Mononuclear cell (primary cell): ENCODE results near the gene LRP1B. TPM values are rescaled to one million over a fixed set of nuclear protein-coding genes. Genes with fewer than 3 reads are reported as not detected.

Experiments used
- H3K27me3 ChIP-seq: 2 replicates; pipeline ENCODE4 v1.6.0; 2011; ENCODE audit warnings: low read length, control low read depth; ENCODE audit not compliant: insufficient read depth
- H3K4me1 ChIP-seq: 2 replicates; pipeline ENCODE4 v1.5.1; 2011; ENCODE audit warnings: mild to moderate bottlenecking, low read length, control low read depth; ENCODE audit not compliant: insufficient read depth
- H3K4me3 ChIP-seq: 2 replicates; pipeline ENCODE4 v1.5.1; 2011; ENCODE audit warnings: mild to moderate bottlenecking, low read length, moderate library complexity
- H3K9me3 ChIP-seq: 2 replicates; pipeline ENCODE4 v1.5.1; 2011; ENCODE audit warnings: low read depth, mild to moderate bottlenecking, control low read depth, low read length
- total RNA-seq: library from RNA; depleted of rRNA; stranded (reverse); fragments of >200 nt; gene quantifications from one replicate; pipeline ENCODE4 v1.2.3, GENCODE V29; 2012

LRP1B gene
- total RNA-seq, 1 donor = under 0.01 TPM

- Histone ChIP-seq H3K4me3 (no peak overlapping the region), H3K9me3 (peaks cover 6% of the 10 kb centered on the region), H3K4me1 (no peaks in the 10 kb centered on the region), H3K27me3 (no peaks in the 10 kb centered on the region)
Observed at GRCh38 chr2:141931797-141932196, 199.0 kb downstream of the LRP1B start.

- Histone ChIP-seq H3K27me3 (no peaks in the 10 kb centered on the region), H3K9me3 (peaks cover 6% of the 10 kb centered on the region), H3K4me1 (no peaks in the 10 kb centered on the region), H3K4me3 (no peak overlapping the region)
Observed at GRCh38 chr2:141930803-141931202, 200.0 kb downstream of the LRP1B start.

- no peaks in the 10 kb centered on the region for H3K4me1 ChIP-seq
- H3K27me3 ChIP-seq = no peaks in the 10 kb centered on the region
- H3K4me3 ChIP-seq = no peak overlapping the region
Observed at GRCh38 chr2:141929331-141930252, 201.2 kb downstream of the LRP1B start.

GRCh38 chr2:141928476-141928875 is 202.3 kb downstream of the LRP1B start:
- no peaks in the 10 kb centered on the region for H3K4me1 ChIP-seq
- no peaks in the 10 kb centered on the region for H3K27me3 ChIP-seq
- H3K4me3 ChIP-seq = no peak overlapping the region
- H3K9me3 ChIP-seq = peaks cover 6% of the 10 kb centered on the region

More at GRCh38 chr2:141929331-141930252, 201.2 kb downstream of the LRP1B start:
- peaks cover 6% of the 10 kb centered on the region for H3K9me3 ChIP-seq

- no peak overlapping the region for H3K4me3 ChIP-seq
- H3K9me3 ChIP-seq = peaks cover 6% of the 10 kb centered on the region
- no peaks in the 10 kb centered on the region for H3K4me1 ChIP-seq
- H3K27me3 ChIP-seq = no peaks in the 10 kb centered on the region
Observed at GRCh38 chr2:141927536-141927935, 203.3 kb downstream of the LRP1B start.

DNA sequence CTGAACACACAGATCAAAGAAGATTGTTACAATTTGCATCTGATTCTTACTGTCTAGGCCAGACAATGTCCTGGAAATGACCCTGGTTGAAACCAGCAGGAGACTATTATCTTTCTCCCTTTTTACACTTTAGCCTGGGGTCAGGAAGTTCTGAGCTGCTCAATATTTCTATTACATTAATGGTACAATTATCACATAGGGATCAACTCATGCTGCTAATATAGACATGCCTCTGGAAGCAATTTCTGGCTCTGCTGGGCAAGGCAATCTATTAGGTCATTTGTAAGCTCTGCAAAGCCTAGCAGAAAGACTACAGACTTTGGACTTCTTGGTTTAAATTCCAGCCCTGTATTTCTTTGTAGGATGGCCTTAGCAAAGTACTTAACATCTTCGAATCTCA is 205.3 kb downstream of the LRP1B start:
- no peaks in the 10 kb centered on the region for H3K4me1 ChIP-seq
- no peaks in the 10 kb centered on the region for H3K27me3 ChIP-seq
- H3K9me3 ChIP-seq = no peaks in the 10 kb centered on the region
- H3K4me3 ChIP-seq = no peak overlapping the region

DNA sequence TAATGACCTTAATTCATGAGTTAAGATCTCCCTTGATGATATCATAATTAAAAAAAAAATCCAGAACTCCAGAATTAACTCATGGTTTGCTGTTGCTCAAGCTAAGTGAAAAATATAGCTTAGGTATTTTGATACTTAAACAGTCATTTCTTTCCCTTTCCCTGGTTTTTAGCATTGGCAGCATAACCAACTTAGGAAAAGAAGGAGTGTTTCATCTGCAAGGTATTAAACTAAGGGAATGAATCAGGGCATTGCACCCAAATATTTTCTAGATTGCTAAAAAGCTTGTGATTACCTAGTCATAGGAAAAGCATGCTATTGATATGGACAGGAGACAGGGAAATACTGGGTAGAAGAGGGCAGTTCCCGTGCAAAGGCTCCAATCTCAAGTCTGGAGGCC is 207.2 kb downstream of the LRP1B start:
- Histone ChIP-seq H3K4me1 (no peaks in the 10 kb centered on the region), H3K27me3 (no peaks in the 10 kb centered on the region), H3K4me3 (no peak overlapping the region), H3K9me3 (no peaks in the 10 kb centered on the region)

GRCh38 chr2:141911485-141912066 is 219.2 kb downstream of the LRP1B start:
- no peak overlapping the region for H3K4me3 ChIP-seq
- H3K4me1 ChIP-seq = no peaks in the 10 kb centered on the region
- H3K9me3 ChIP-seq = no peaks in the 10 kb centered on the region
- H3K27me3 ChIP-seq = no peaks in the 10 kb centered on the region

- H3K4me3 ChIP-seq = no peak overlapping the region
- H3K9me3 ChIP-seq = no peaks in the 10 kb centered on the region
- no peaks in the 10 kb centered on the region for H3K27me3 ChIP-seq
- H3K4me1 ChIP-seq = no peaks in the 10 kb centered on the region
Observed at GRCh38 chr2:141906678-141907077, 224.1 kb downstream of the LRP1B start.

DNA sequence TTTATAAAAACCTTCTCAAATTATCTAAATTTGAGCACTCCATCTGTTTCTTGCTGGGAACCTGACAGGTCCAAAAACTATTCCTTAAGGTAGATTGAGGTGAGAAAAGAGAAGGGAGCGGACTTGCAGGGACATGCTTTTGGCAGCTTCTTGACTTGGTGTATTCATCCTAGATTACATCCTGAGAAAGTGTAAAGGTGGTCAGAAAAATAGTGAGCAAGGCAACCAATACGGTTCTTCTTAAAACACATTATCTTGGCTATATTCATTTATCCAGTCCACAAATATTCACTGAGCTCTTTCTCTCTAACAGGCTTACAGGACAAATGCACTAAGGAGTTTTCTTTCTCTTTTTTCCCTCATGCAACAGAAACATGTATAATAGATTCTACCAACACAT is 230.0 kb downstream of the LRP1B start:
- Histone ChIP-seq H3K4me3 (no peak overlapping the region), H3K27me3 (no peaks in the 10 kb centered on the region), H3K9me3 (no peaks in the 10 kb centered on the region), H3K4me1 (no peaks in the 10 kb centered on the region)

- H3K9me3 ChIP-seq = no peaks in the 10 kb centered on the region
- H3K4me3 ChIP-seq = no peak overlapping the region
- H3K4me1 ChIP-seq = no peaks in the 10 kb centered on the region
- H3K27me3 ChIP-seq = no peaks in the 10 kb centered on the region
Observed at GRCh38 chr2:141899740-141900139, 231.1 kb downstream of the LRP1B start.

GRCh38 chr2:141889788-141890187 is 241.0 kb downstream of the LRP1B start:
- H3K9me3 ChIP-seq = no peaks in the 10 kb centered on the region

GRCh38 chr2:141888987-141889555 is 241.7 kb downstream of the LRP1B start:
- H3K4me3 ChIP-seq = no peak overlapping the region
- no peaks in the 10 kb centered on the region for H3K4me1 ChIP-seq
- no peaks in the 10 kb centered on the region for H3K27me3 ChIP-seq
- no peaks in the 10 kb centered on the region for H3K9me3 ChIP-seq

More at GRCh38 chr2:141889788-141890187, 241.0 kb downstream of the LRP1B start:
- no peaks in the 10 kb centered on the region for H3K4me1 ChIP-seq
- no peaks in the 10 kb centered on the region for H3K27me3 ChIP-seq
- H3K4me3 ChIP-seq = no peak overlapping the region

- no peak overlapping the region for H3K4me3 ChIP-seq
- H3K4me1 ChIP-seq = no peaks in the 10 kb centered on the region
- no peaks in the 10 kb centered on the region for H3K27me3 ChIP-seq
- no peaks in the 10 kb centered on the region for H3K9me3 ChIP-seq
Observed at GRCh38 chr2:141887363-141887762, 243.5 kb downstream of the LRP1B start.

- H3K4me1 ChIP-seq = no peaks in the 10 kb centered on the region
Observed at GRCh38 chr2:141878016-141878415, 252.8 kb downstream of the LRP1B start.

More at GRCh38 chr2:141878016-141878415, 252.8 kb downstream of the LRP1B start:
- no peaks in the 10 kb centered on the region for H3K9me3 ChIP-seq
- no peak overlapping the region for H3K4me3 ChIP-seq
- H3K27me3 ChIP-seq = no peaks in the 10 kb centered on the region
